Measurements from ENCODE around the gene RAB26.
"Not testable (repeated sequence)": the region's sequence is repeated elsewhere in the genome, so short reads cannot be mapped to it uniquely, and the experiment has no call there.

DNA sequence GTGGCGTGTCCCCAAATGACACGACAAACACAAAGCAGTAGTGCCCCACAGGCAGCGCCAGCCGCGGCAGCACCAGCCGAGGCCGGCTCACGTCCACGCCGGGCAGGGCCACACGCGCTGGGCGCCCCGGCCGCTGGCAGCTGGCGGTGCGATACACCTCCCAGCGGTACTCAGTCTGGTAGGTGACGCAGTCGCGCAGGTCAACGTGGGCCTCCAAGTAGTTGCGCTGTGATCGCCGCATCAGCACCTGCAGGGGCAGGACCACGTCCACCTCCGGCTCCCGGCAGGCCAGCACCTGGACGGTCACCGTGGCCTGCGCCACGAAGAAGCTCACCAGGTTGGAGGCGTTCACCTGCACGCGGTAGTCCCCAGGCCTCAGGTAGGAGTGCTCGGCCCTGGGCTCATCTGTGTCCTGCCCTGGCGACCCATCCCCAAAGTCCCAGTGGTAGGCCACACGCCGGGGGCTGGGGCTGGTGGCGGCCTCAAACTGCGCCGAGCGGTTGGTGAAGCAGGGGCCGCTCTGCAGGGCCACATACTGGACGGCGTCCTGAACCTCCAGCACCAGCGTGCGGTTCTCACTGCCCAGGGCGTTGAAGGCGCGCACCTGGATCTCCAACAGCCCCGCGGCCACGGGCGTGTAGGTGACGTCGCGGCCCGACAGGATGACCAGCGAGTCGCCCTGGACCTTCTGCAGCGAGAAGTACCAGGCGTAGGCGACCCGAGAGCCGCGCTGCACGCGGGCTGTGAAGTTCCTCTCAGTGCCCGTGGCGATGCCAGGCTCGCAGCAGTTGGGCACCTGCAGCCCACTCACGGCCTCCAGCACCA lies 39.8 kb upstream of the RAB26 start:
- TF ChIP-seq, protein P1, sequence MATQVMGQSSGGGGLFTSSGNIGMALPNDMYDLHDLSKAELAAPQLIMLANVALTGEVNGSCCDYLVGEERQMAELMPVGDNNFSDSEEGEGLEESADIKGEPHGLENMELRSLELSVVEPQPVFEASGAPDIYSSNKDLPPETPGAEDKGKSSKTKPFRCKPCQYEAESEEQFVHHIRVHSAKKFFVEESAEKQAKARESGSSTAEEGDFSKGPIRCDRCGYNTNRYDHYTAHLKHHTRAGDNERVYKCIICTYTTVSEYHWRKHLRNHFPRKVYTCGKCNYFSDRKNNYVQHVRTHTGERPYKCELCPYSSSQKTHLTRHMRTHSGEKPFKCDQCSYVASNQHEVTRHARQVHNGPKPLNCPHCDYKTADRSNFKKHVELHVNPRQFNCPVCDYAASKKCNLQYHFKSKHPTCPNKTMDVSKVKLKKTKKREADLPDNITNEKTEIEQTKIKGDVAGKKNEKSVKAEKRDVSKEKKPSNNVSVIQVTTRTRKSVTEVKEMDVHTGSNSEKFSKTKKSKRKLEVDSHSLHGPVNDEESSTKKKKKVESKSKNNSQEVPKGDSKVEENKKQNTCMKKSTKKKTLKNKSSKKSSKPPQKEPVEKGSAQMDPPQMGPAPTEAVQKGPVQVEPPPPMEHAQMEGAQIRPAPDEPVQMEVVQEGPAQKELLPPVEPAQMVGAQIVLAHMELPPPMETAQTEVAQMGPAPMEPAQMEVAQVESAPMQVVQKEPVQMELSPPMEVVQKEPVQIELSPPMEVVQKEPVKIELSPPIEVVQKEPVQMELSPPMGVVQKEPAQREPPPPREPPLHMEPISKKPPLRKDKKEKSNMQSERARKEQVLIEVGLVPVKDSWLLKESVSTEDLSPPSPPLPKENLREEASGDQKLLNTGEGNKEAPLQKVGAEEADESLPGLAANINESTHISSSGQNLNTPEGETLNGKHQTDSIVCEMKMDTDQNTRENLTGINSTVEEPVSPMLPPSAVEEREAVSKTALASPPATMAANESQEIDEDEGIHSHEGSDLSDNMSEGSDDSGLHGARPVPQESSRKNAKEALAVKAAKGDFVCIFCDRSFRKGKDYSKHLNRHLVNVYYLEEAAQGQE (IDR thresholded peaks at IDR 0.05; ENCODE audit: borderline replicate concordance) = not testable (repeated sequence)
- TF ChIP-seq, protein P2, sequence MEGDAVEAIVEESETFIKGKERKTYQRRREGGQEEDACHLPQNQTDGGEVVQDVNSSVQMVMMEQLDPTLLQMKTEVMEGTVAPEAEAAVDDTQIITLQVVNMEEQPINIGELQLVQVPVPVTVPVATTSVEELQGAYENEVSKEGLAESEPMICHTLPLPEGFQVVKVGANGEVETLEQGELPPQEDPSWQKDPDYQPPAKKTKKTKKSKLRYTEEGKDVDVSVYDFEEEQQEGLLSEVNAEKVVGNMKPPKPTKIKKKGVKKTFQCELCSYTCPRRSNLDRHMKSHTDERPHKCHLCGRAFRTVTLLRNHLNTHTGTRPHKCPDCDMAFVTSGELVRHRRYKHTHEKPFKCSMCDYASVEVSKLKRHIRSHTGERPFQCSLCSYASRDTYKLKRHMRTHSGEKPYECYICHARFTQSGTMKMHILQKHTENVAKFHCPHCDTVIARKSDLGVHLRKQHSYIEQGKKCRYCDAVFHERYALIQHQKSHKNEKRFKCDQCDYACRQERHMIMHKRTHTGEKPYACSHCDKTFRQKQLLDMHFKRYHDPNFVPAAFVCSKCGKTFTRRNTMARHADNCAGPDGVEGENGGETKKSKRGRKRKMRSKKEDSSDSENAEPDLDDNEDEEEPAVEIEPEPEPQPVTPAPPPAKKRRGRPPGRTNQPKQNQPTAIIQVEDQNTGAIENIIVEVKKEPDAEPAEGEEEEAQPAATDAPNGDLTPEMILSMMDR (IDR thresholded peaks at IDR 0.05; ENCODE audit: poor library complexity, severe bottlenecking) = not testable (repeated sequence)
- not testable (repeated sequence) for TF ChIP-seq POLR2AphosphoS5 (IDR thresholded peaks at IDR 0.05); EP300 (conservative IDR thresholded peaks at IDR 0.05; ENCODE audit: poor library complexity, severe bottlenecking); EZH2 (IDR thresholded peaks at IDR 0.05; ENCODE audit: borderline replicate concordance, insufficient read depth, low read length, poor library complexity, severe bottlenecking); TAF1 (IDR thresholded peaks at IDR 0.05; ENCODE audit: low read depth)
